Neutrophil (primary cell): Measurements from ENCODE around the gene CASKIN1.

Experiments
- H3K27ac ChIP-seq: fragments of 200-600 bp; sonication (generic); 2 replicates; pipeline ENCODE4 v1.5.1; 2016; ENCODE audit warnings: mild to moderate bottlenecking, moderate library complexity
- H3K27me3 ChIP-seq: fragments of 200-600 bp; sonication (generic); 2 replicates; pipeline ENCODE4 v1.6.0; 2016; ENCODE audit warnings: mild to moderate bottlenecking
- H3K36me3 ChIP-seq: fragments of 200-600 bp; sonication (generic); 2 replicates; pipeline ENCODE4 v1.5.1; 2017
- H3K4me1 ChIP-seq, 2 experiments: fragments of 200-600 bp in 1 of 2; sonication (generic) in 1 of 2; 1 replicate in 1 of 2; 2 replicates in 1 of 2; pipeline versions ENCODE4 v1.5.1 to v1.6.1; 2013 to 2016; ENCODE audit warnings: low read depth in 1 of 2, low read length in 1 of 2, mild to moderate bottlenecking in 1 of 2, moderate library complexity in 1 of 2; ENCODE audit not compliant: control insufficient read depth in 1 of 2, insufficient read depth in 1 of 2
- H3K4me3 ChIP-seq, 2 experiments: fragments of 200-600 bp in 1 of 2; sonication (generic) in 1 of 2; 1 replicate in 1 of 2; 2 replicates in 1 of 2; pipeline ENCODE4 v1.5.1; 2013 to 2016; ENCODE audit warnings: low read depth in 1 of 2, low read length in 1 of 2, mild to moderate bottlenecking in 1 of 2, moderate library complexity in 1 of 2
- H3K9me3 ChIP-seq: fragments of 200-600 bp; sonication (generic); 2 replicates; pipeline ENCODE4 v1.5.1; 2016
- CTCF ChIP-seq: fragments of 200-600 bp; sonication (generic); IDR thresholded peaks from 2 replicates; pipeline ENCODE4 v1.5.1; 2016; ENCODE audit warnings: antibody characterized with exemption

Gene CASKIN1

DNA sequence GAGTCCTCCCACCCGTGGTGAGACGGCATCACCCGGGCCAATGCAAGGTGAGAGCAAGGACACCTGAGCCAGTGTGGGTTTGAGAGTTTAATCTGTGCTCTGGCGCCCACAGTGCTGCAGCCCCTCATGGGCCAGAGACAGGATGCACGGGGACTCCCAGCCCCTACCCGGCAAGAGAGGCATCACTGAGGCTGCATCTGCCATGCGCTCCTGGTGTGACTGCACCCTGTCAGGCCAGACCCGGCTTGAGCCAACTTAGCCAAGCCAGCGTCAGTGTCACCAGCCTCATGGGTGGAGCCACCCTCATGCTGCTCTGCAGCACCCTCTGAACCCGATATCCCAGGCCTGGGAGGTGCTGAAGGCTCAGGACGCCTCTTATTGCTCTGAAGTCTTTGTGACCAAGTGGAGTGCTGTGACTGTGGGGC lies 15.5 kb upstream of the CASKIN1 start:
- Histone ChIP-seq H3K27ac (peak overlapping the region; percentile 82), H3K36me3 (peaks cover 24% of the 10 kb centered on the region)

DNA sequence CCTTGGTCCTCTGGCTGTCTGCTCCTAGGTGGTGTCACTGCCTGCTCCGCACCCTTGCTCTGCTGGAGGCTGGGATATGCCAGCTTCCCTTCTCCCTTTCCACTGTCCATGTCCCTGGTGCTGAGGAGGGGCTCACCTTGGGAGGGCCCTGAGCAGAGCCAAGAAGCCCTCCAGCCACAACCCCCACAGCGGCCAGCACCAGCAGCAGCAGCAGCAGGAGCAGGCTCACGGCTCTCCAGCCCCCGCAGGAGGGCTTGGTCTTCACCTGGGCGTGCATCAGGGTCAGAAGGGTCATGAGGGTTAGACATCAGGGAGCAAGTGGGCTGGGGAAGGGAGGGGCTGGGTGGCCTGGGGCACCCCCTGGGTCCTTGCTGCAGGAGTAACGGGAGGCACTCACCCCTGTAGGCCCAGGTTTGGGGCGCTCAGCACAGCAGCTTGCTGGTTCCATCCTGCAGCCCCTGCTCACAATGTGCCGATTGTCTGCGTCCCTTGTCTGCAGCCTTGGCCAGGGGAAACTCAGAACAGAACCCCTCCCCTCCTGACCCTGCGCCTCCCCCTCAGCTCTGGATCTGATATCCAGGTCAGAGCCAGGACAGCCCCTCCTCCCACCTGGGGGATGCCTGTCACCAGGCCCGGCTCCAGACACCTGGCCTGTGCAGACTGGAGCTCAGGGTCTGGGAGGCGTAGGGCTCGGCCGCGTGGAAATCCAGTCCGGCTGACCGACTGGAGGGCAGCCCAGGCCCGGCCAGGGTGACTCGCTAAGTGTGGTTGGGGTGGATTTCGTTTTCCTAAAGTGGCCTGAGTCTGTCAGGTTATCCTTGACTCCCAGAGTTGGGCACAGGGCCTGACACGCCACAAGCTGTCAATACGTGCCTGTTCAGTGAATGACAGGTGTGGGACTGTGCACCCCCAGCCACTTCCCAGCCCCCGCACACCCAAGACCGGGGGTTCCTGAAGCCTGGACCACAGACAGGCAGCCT lies 14.3 kb upstream of the CASKIN1 start, which contains the start of gene BRICD5:
TSS of gene BRICD5 (minus strand) at position 478 of the 980 bp plus-strand sequence. CDS start at position 448, 30 bp downstream.
- no peaks in the 10 kb centered on the region for H3K27me3 ChIP-seq
- H3K4me3 ChIP-seq = no peak within 1 kb of the TSS
- peak within 1 kb of the TSS; percentile 82 for H3K27ac ChIP-seq
- peaks cover 24% of the 10 kb centered on the region for H3K36me3 ChIP-seq
- peaks cover 52% of the 10 kb centered on the region in 2 experiments for H3K4me1 ChIP-seq
- H3K9me3 ChIP-seq = no peaks in the 10 kb centered on the region
- no peak for TF ChIP-seq CTCF

More for the DNA sequence above, 15.5 kb upstream of the CASKIN1 start:
- Histone ChIP-seq H3K4me1 (peaks cover 40 to 44% of the 10 kb centered on the region in 2 experiments), H3K9me3 (no peaks in the 10 kb centered on the region), H3K27me3 (no peaks in the 10 kb centered on the region), H3K4me3 (peak overlapping the region; percentile 67 to 92)
- no peak for TF ChIP-seq CTCF

DNA sequence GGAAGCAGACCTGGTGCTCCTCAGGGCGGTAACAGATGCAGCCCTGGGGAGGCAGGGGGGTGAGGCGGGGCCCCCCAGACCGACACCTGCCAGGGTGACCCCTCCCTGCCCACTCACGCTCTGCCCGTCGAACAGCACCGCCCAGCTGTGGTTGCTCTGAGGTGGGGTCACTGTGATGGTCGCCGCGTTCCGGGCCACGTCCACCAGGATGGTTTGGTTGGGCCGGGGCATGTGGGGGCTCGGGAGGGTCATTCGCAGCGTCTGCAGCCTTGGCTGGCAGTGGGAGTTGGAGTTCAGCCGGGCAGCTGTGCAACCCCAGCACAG lies 13.6 kb upstream of the CASKIN1 start:
- no peaks in the 10 kb centered on the region for H3K9me3 ChIP-seq
- H3K4me1 ChIP-seq = peaks cover 49 to 50% of the 10 kb centered on the region in 2 experiments
- H3K27ac ChIP-seq = no peak overlapping the region
- H3K27me3 ChIP-seq = no peaks in the 10 kb centered on the region
- TF ChIP-seq CTCF = no peak
- no peak overlapping the region for H3K4me3 ChIP-seq
- H3K36me3 ChIP-seq = peaks cover 24% of the 10 kb centered on the region

DNA sequence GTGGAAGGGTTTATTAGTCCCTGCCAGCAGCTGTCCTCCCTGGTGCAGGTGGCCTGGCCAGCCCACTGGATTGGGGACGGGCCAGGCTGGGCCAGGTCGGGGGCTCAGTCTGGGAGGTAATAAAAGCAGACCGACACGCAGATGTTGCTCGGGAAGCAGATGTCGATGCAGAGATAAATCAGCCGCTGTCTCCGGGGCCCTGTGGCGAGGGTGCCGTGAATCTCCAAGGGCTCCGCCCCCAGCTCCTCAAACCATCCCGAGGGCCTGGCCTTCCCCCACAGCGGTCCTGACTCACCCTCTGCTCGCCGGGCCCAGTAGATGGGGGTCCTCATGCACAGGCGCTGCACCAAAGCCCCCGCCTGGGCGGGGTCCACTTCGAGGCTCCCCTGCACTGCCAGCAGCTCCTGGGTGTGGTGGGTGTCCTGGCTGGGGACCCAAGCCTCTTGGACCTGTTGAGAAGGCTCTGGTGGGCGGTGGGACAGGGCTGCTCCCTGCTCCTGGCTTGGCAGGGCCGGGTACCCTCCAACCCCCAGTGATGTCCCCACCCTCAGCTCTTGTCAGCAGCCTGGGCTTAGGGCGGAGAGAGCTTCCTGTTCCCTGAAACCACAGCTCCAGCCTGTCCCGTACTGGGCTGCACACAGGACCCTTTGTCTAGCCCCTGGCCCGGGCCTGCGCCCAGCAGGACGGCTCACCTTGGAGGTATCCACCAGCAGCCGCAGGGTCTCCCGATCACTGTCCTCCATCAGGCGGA lies 13.0 kb upstream of the CASKIN1 start:
- no peak overlapping the region for H3K4me3 ChIP-seq
- peaks cover 54 to 55% of the 10 kb centered on the region in 2 experiments for H3K4me1 ChIP-seq
- peaks cover 24% of the 10 kb centered on the region for H3K36me3 ChIP-seq
- no peak for TF ChIP-seq CTCF
- no peaks in the 10 kb centered on the region for H3K9me3 ChIP-seq
- no peak overlapping the region for H3K27ac ChIP-seq
- H3K27me3 ChIP-seq = no peaks in the 10 kb centered on the region

DNA sequence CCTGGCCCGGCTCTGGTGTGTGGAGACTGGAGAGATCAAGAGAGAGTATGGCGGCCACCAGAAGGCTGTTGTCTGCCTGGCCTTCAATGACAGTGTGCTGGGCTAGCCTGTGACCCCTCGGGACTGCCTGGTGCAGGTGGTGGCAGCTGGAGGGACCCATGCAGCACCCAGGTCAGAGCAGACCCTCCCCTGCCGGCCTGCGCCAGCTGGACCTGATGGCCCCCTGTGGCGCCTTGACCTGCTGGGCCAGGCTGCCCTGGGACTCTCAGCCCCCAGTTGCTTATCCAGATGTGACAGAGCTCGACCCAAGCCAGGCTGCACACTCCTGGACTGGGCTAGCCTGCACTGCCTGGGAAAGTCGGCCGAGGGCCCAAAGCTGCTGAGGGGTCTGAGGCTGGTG lies 12.4 kb upstream of the CASKIN1 start:
- H3K4me3 ChIP-seq = no peak overlapping the region
- TF ChIP-seq CTCF = no peak

More for the DNA sequence above, 12.4 kb upstream of the CASKIN1 start:
- Histone ChIP-seq H3K27ac (no peak overlapping the region), H3K27me3 (no peaks in the 10 kb centered on the region), H3K36me3 (peaks cover 24% of the 10 kb centered on the region), H3K9me3 (no peaks in the 10 kb centered on the region), H3K4me1 (peaks cover 49 to 51% of the 10 kb centered on the region in 2 experiments)
